Keratinocyte (primary cell): ENCODE results near the gene SERTAD4. TPM values are rescaled to one million over a fixed set of nuclear protein-coding genes. Genes with fewer than 3 reads are reported as not detected.

Source experiments
- DNase-seq: peaks from one replicate; pipeline ENCODE4 v3.0.0-alpha.2; 2011; ENCODE audit warnings: low read depth, missing footprints, low spot score
- FAIRE-seq: peaks from 2 replicates; lab custom pipeline; 2011; peaks lifted over from hg19 to GRCh38; lab: Jason Lieb, UNC
- H2AFZ ChIP-seq: 2 replicates; pipeline ENCODE4 v1.6.0; 2012; ENCODE audit warnings: low read length, control low read depth, inconsistent platforms; ENCODE audit not compliant: control insufficient read depth
- H3K27ac ChIP-seq: 2 replicates; pipeline ENCODE4 v1.5.1; 2011; ENCODE audit warnings: low read length; ENCODE audit not compliant: control insufficient read depth, insufficient read depth
- H3K27me3 ChIP-seq: 3 replicates; pipeline ENCODE4 v1.6.0; 2011; ENCODE audit warnings: low read length; ENCODE audit not compliant: control insufficient read depth, insufficient read depth; ENCODE audit errors: extremely low read depth
- H3K36me3 ChIP-seq, 2 experiments: 2 replicates in 1 of 2; 3 replicates in 1 of 2; pipeline ENCODE4 v1.5.1; 2011; ENCODE audit warnings: low read length in 2 of 2, mild to moderate bottlenecking in 1 of 2; ENCODE audit not compliant: control insufficient read depth in 2 of 2, insufficient read depth in 2 of 2; ENCODE audit errors: extremely low read depth in 1 of 2
- H3K4me1 ChIP-seq: 3 replicates; pipeline ENCODE4 v1.5.1; 2011; ENCODE audit warnings: low read length; ENCODE audit not compliant: control insufficient read depth, insufficient read depth; ENCODE audit errors: extremely low read depth
- H3K4me2 ChIP-seq: 3 replicates; pipeline ENCODE4 v1.6.0; 2011; ENCODE audit warnings: low read depth, low read length; ENCODE audit not compliant: control insufficient read depth, insufficient read depth; ENCODE audit errors: extremely low read depth
- H3K4me3 ChIP-seq, 3 experiments: fragments of 200-600 bp in 1 of 3; sonication (generic) in 1 of 3; 2 replicates in 2 of 3; 3 replicates in 1 of 3; pipeline ENCODE4 v1.5.1; 2011 to 2016; ENCODE audit warnings: low read length in 3 of 3, mild to moderate bottlenecking in 3 of 3, control low read depth in 2 of 3, inconsistent platforms in 1 of 3, low read depth in 1 of 3, mixed read lengths in 1 of 3, mixed run types in 1 of 3, moderate library complexity in 1 of 3; ENCODE audit not compliant: control insufficient read depth in 2 of 3, insufficient read depth in 2 of 3; ENCODE audit errors: extremely low read depth in 1 of 3
- H3K79me2 ChIP-seq: 2 replicates; pipeline ENCODE4 v1.6.0; 2012; ENCODE audit warnings: low read length; ENCODE audit not compliant: control insufficient read depth, insufficient read depth
- H3K9ac ChIP-seq: 3 replicates; pipeline ENCODE4 v1.6.0; 2011; ENCODE audit warnings: low read length; ENCODE audit not compliant: control insufficient read depth, insufficient read depth; ENCODE audit errors: extremely low read depth
- H3K9me1 ChIP-seq: 3 replicates; pipeline ENCODE4 v1.6.0; 2011; ENCODE audit warnings: low read length; ENCODE audit not compliant: control insufficient read depth, insufficient read depth; ENCODE audit errors: extremely low read depth
- H3K9me3 ChIP-seq: 2 replicates; pipeline ENCODE4 v1.5.1; 2012; ENCODE audit warnings: low read depth, low read length; ENCODE audit not compliant: control insufficient read depth
- H4K20me1 ChIP-seq: 3 replicates; pipeline ENCODE4 v1.6.0; 2011; ENCODE audit warnings: low read length; ENCODE audit not compliant: control insufficient read depth, insufficient read depth; ENCODE audit errors: extremely low read depth
- EZH2 ChIP-seq: IDR thresholded peaks from one replicate; pipeline ENCODE4 v1.6.1; 2012; ENCODE audit warnings: inconsistent platforms, mild to moderate bottlenecking, low read length, moderate library complexity
- dilution Hi-C: fragments of 300-500 bp; cut with MboI; formaldehyde crosslinking; loops from one replicate; pipeline ENCODE4 v1.7.0; 2020; ENCODE audit warnings: low sequenced_read_pairs; ENCODE audit not compliant: extremely low pct_ligation_motif_present
- polyA plus RNA-seq, 5 experiments: library from polyadenylated mRNA; depleted of rRNA in 3 of 5; stranded (reverse) in 3 of 5; stranded (forward) in 1 of 5; unstranded in 1 of 5; fragments of >200 nt; gene quantifications; 1 replicate in 1 of 5; 2 replicates in 3 of 5; 3 replicates in 1 of 5; pipeline versions ENCODE4 v1.2.1 to v1.2.3, GENCODE V29; 2011 to 2012; ENCODE audit warnings: missing spikeins in 2 of 5, low read depth in 1 of 5, low replicate concordance in 1 of 5
- TF ChIP-seq, protein P1 (sequence below), 3 experiments: IDR thresholded peaks in 1 of 3; conservative IDR thresholded peaks in 1 of 3; optimal IDR thresholded peaks in 1 of 3; 2 replicates in 2 of 3; 3 replicates in 1 of 3; pipeline versions ENCODE3 to v1.5.1; 2011; ENCODE audit warnings: low read length in 3 of 3, mild to moderate bottlenecking in 3 of 3, moderate library complexity in 2 of 3, control low read depth in 1 of 3, inconsistent platforms in 1 of 3; ENCODE audit not compliant: insufficient read depth in 2 of 3; ENCODE audit errors: extremely low read depth in 1 of 3

Gene SERTAD4
- polyA plus RNA-seq, 1 donor (not counting 4 experiments of a cell fraction or from before 2014, with no cell fraction given) = 3.4 TPM

GRCh38 chr1:210214573-210215409 is 17.8 kb upstream of the SERTAD4 start:
- no peaks in the 10 kb centered on the region for H3K79me2 ChIP-seq
- no peaks in the 10 kb centered on the region for H4K20me1 ChIP-seq
- no peaks in the 10 kb centered on the region for H3K27me3 ChIP-seq
- no peak overlapping the region for H3K4me2 ChIP-seq
- dilution Hi-C loops = no loop called here
- H3K36me3 ChIP-seq = no peaks in the 10 kb centered on the region
- no peaks in the 10 kb centered on the region for H3K9me1 ChIP-seq
- FAIRE-seq (peak; percentile 23), DNase-seq (no peak)
- TF ChIP-seq EZH2 = no peak
- TF ChIP-seq, protein P1, sequence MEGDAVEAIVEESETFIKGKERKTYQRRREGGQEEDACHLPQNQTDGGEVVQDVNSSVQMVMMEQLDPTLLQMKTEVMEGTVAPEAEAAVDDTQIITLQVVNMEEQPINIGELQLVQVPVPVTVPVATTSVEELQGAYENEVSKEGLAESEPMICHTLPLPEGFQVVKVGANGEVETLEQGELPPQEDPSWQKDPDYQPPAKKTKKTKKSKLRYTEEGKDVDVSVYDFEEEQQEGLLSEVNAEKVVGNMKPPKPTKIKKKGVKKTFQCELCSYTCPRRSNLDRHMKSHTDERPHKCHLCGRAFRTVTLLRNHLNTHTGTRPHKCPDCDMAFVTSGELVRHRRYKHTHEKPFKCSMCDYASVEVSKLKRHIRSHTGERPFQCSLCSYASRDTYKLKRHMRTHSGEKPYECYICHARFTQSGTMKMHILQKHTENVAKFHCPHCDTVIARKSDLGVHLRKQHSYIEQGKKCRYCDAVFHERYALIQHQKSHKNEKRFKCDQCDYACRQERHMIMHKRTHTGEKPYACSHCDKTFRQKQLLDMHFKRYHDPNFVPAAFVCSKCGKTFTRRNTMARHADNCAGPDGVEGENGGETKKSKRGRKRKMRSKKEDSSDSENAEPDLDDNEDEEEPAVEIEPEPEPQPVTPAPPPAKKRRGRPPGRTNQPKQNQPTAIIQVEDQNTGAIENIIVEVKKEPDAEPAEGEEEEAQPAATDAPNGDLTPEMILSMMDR (optimal IDR thresholded peaks at IDR 0.05 in 1 of 3, IDR thresholded peaks at IDR 0.05 in 1 of 3, conservative IDR thresholded peaks at IDR 0.05 in 1 of 3; ENCODE audit: extremely low read depth in 1 of 3, insufficient read depth in 2 of 3, low read length in 3 of 3) = no peak
- no peaks in the 10 kb centered on the region for H3K9me3 ChIP-seq
- H3K27ac ChIP-seq = no peak overlapping the region
- H3K9ac ChIP-seq = no peak overlapping the region
- H3K4me1 ChIP-seq = peaks cover 2% of the 10 kb centered on the region
- no peak overlapping the region for H2AFZ ChIP-seq
- no peak overlapping the region for H3K4me3 ChIP-seq

- Histone ChIP-seq H4K20me1 (no peaks in the 10 kb centered on the region), H3K27ac (no peak overlapping the region), H3K27me3 (no peaks in the 10 kb centered on the region), H3K9ac (no peak overlapping the region), H3K4me3 (no peak overlapping the region), H3K4me2 (no peak overlapping the region), H2AFZ (no peak overlapping the region), H3K4me1 (peaks cover 7% of the 10 kb centered on the region), H3K79me2 (no peaks in the 10 kb centered on the region), H3K9me1 (no peaks in the 10 kb centered on the region), H3K36me3 (no peaks in the 10 kb centered on the region), H3K9me3 (no peaks in the 10 kb centered on the region)
- dilution Hi-C loops = no loop called here
- TF ChIP-seq EZH2 = no peak
- TF ChIP-seq, protein P1 (optimal IDR thresholded peaks at IDR 0.05 in 1 of 3, IDR thresholded peaks at IDR 0.05 in 1 of 3, conservative IDR thresholded peaks at IDR 0.05 in 1 of 3; ENCODE audit: extremely low read depth in 1 of 3, insufficient read depth in 2 of 3, low read length in 3 of 3) = no peak
- DNase-seq (no peak), FAIRE-seq (no peak)
These were observed 15.1 kb upstream of the SERTAD4 start for GRCh38 chr1:210217482-210217881.
